ENCODE data around the gene MBD5. TPM values are rescaled to one million over a fixed set of nuclear protein-coding genes. Genes with fewer than 3 reads are reported as not detected.

The MBD5 gene
- total RNA-seq, 1 donor: 25.1 TPM

DNA sequence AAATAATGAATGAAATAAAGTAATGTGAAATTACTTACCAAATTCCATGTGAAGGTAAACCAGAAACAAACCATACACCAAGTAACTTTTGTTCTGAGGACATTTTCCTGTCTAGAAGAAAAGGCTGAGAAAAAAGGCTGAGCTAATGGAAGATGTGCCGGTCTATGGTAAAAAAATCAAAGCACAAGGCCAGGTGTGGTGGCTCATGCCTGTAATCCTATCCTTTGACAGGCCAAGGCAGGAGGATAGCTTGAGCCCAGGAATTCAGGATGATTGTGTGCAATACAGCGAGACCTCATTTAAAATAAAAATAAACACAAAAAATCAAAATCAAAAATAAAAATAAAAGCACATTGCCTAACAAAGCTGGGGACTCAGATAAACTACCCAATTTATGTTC lies 7.0 kb upstream of the MBD5 start:
- Histone ChIP-seq H3K4me3 (ENCODE audit: low read length) (no peak overlapping the region), H3K9me3 (ENCODE audit: low read depth, low read length) (peaks cover 6% of the 10 kb centered on the region), H3K4me1 (ENCODE audit: insufficient read depth, low read length) (no peaks in the 10 kb centered on the region), H3K27me3 (ENCODE audit: insufficient read depth, low read length) (no peaks in the 10 kb centered on the region)

DNA sequence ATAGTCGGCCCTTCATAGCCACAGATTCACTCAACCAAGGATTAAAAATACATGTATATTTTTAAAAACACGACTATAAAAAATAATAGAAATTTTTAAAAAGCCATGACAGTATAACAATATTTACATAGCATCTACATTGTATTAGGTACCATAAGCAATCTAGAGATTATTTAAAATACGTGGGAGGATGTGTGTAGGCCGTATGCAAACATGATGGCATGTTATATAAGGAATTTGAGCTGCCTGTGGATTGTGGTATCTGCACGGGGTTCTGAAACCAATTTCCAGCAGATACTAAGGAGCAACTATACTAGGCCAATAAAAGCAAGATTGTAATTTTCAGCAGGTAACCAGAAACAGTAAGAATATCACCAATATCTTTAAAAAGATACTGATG lies 6.3 kb upstream of the MBD5 start:
- no peak overlapping the region for H3K4me3 ChIP-seq (ENCODE audit: low read length)
- peaks cover 6% of the 10 kb centered on the region for H3K9me3 ChIP-seq (ENCODE audit: low read depth, low read length)

DNA sequence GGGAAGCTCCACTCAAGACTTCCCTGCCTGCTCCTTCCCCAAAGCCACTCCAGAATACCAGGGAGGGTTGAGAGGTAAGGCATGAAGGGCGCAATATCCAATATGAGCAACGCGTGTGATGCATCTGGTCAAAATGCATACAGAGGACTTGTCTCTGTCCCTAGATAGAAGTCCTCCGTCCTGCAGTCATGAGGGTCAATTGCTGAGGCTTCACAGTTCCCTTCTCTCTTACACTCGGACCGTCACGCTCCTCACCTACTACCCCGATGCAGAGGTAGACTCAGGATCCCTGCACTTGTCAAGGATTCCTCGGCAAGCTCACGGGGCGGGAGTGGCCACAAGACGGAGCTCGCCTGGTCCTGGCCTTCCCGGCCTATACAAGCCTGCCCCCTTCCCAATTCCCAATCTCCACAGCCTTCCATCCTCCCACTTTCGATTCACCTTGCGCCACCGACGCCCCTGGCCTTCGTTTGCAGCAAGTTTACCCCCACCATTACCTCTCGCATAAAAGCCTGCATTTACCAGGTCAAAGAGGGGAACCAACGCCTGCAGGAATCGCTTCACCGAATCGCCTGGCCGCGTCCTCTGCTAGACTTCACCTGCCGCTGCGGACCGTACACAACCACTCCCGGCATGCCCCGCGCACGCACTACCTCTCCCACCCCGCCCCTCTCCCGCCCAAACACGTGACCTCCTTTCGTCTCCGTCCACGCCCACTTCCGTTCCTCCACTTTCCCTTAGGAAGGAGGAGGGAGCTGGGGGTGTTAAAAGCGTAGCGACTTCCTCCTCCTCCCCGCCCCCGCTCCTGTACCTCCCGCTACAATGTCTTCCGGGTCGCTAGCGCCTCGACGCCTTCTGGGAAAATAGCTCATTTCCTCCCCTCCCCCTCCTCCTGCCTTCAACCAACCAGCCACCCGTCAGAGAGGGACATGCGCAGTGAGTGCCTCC lies 506 bp upstream of the MBD5 start, which contains the start of gene ORC4:
TSS of gene ORC4 (minus strand) at position 627 of the 948 bp plus-strand sequence. CDS start 44,779 bp downstream, outside the sequence.
- Histone ChIP-seq H3K27me3 (ENCODE audit: insufficient read depth, low read length) (no peaks in the 10 kb centered on the region), H3K9me3 (ENCODE audit: low read depth, low read length) (no peaks in the 10 kb centered on the region), H3K4me3 (ENCODE audit: low read length) (peak within 1 kb of the TSS; percentile 94), H3K4me1 (ENCODE audit: insufficient read depth, low read length) (peaks cover 21% of the 10 kb centered on the region)

More for the DNA sequence above, 6.3 kb upstream of the MBD5 start:
- H3K4me1 ChIP-seq (ENCODE audit: insufficient read depth, low read length): peaks cover 5% of the 10 kb centered on the region
- H3K27me3 ChIP-seq (ENCODE audit: insufficient read depth, low read length): no peaks in the 10 kb centered on the region

- no peaks in the 10 kb centered on the region for H3K27me3 ChIP-seq (ENCODE audit: insufficient read depth, low read length)
- H3K9me3 ChIP-seq (ENCODE audit: low read depth, low read length): no peaks in the 10 kb centered on the region
- H3K4me1 ChIP-seq (ENCODE audit: insufficient read depth, low read length): peaks cover 21% of the 10 kb centered on the region
- H3K4me3 ChIP-seq (ENCODE audit: low read length): peak overlapping the region; percentile 94
Measured at GRCh38 chr2:148021886-148022285, 995 bp downstream of the MBD5 start.

DNA sequence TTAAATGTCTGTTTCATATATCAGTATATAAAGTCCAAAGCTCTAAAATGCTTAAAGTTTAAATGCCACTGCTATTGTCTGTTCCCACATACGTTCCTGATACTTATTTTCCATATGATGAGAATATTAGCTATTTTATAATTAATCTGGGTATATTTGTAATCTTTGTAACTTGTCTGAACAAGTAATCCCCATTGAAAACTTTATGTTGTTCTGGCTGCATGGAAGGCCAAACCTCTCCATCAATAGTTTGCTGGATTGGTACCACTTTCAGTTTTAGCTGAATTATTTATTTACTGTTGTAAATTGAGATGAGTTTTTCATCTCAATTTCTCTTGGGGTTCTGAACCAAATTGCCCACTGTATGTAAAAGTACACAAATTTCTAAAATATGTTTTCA lies 1.5 kb downstream of the MBD5 start:
- Histone ChIP-seq H3K9me3 (ENCODE audit: low read depth, low read length) (no peaks in the 10 kb centered on the region), H3K27me3 (ENCODE audit: insufficient read depth, low read length) (no peaks in the 10 kb centered on the region), H3K4me1 (ENCODE audit: insufficient read depth, low read length) (peaks cover 21% of the 10 kb centered on the region), H3K4me3 (ENCODE audit: low read length) (no peak overlapping the region)

- Histone ChIP-seq H3K4me3 (ENCODE audit: low read length) (no peak overlapping the region), H3K27me3 (ENCODE audit: insufficient read depth, low read length) (no peaks in the 10 kb centered on the region), H3K4me1 (ENCODE audit: insufficient read depth, low read length) (peaks cover 21% of the 10 kb centered on the region), H3K9me3 (ENCODE audit: low read depth, low read length) (no peaks in the 10 kb centered on the region)
Measured at GRCh38 chr2:148022882-148023281, 2.0 kb downstream of the MBD5 start.

GRCh38 chr2:148023861-148024260 lies 3.0 kb downstream of the MBD5 start:
- H3K4me1 ChIP-seq (ENCODE audit: insufficient read depth, low read length): peaks cover 21% of the 10 kb centered on the region
- H3K4me3 ChIP-seq (ENCODE audit: low read length): no peak overlapping the region
- H3K27me3 ChIP-seq (ENCODE audit: insufficient read depth, low read length): no peaks in the 10 kb centered on the region
- no peaks in the 10 kb centered on the region for H3K9me3 ChIP-seq (ENCODE audit: low read depth, low read length)

DNA sequence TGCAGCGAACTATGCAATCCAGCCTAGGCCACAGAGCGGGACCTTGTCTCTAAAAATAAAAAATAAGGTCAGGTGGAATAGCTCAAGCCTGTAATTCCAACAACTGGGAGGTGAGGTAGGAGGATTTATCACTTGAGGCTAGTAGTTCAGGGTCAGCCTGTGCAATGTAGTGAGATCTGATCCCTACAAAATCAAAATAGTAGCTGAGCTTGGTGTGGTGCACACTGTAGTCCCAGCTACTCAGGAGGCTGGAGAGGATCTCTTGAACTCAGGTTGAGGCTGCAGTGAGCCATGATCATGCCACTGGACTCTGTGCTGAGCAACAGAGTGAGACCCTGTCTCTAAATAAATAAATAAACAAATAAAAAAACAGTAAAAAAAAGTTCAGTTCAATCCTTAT lies 5.7 kb downstream of the MBD5 start:
- H3K27me3 ChIP-seq (ENCODE audit: insufficient read depth, low read length): no peaks in the 10 kb centered on the region
- no peak overlapping the region for H3K4me3 ChIP-seq (ENCODE audit: low read length)
- peaks cover 9% of the 10 kb centered on the region for H3K4me1 ChIP-seq (ENCODE audit: insufficient read depth, low read length)
- H3K9me3 ChIP-seq (ENCODE audit: low read depth, low read length): no peaks in the 10 kb centered on the region

GRCh38 chr2:148027822-148028221 lies 6.9 kb downstream of the MBD5 start:
- Histone ChIP-seq H3K27me3 (ENCODE audit: insufficient read depth, low read length) (no peaks in the 10 kb centered on the region), H3K4me1 (ENCODE audit: insufficient read depth, low read length) (no peaks in the 10 kb centered on the region), H3K4me3 (ENCODE audit: low read length) (no peak overlapping the region), H3K9me3 (ENCODE audit: low read depth, low read length) (no peaks in the 10 kb centered on the region)

DNA sequence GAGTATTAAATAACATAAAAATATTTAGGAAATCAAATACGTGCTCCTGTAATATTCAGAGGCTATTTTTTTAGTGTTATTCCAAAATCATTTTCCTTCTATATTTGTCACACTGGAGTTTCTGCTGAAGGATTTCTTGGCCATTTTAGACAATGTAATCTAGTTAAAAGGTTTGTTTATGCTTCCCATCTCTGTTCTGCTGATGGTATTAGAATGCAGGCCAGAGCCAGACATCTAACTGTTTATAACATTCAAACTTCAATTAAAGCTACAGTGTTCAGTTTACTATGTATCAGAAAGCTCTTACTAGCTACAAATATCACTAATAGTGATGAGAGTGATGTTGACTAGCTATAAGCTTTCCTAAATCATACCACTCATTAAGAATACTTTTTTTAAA lies 7.9 kb downstream of the MBD5 start:
- Histone ChIP-seq H3K27me3 (ENCODE audit: insufficient read depth, low read length) (no peaks in the 10 kb centered on the region), H3K9me3 (ENCODE audit: low read depth, low read length) (no peaks in the 10 kb centered on the region)

GRCh38 chr2:148031152-148031551 lies 10.3 kb downstream of the MBD5 start:
- Histone ChIP-seq H3K4me1 (ENCODE audit: insufficient read depth, low read length) (no peaks in the 10 kb centered on the region), H3K27me3 (ENCODE audit: insufficient read depth, low read length) (no peaks in the 10 kb centered on the region), H3K4me3 (ENCODE audit: low read length) (no peak overlapping the region), H3K9me3 (ENCODE audit: low read depth, low read length) (no peaks in the 10 kb centered on the region)

More for the DNA sequence above, 7.9 kb downstream of the MBD5 start:
- H3K4me1 ChIP-seq (ENCODE audit: insufficient read depth, low read length): no peaks in the 10 kb centered on the region
- H3K4me3 ChIP-seq (ENCODE audit: low read length): no peak overlapping the region

- no peaks in the 10 kb centered on the region for H3K9me3 ChIP-seq (ENCODE audit: low read depth, low read length)
- no peaks in the 10 kb centered on the region for H3K4me1 ChIP-seq (ENCODE audit: insufficient read depth, low read length)
- H3K4me3 ChIP-seq (ENCODE audit: low read length): no peak overlapping the region
- H3K27me3 ChIP-seq (ENCODE audit: insufficient read depth, low read length): no peaks in the 10 kb centered on the region
Measured at GRCh38 chr2:148032215-148032614, 11.3 kb downstream of the MBD5 start.

DNA sequence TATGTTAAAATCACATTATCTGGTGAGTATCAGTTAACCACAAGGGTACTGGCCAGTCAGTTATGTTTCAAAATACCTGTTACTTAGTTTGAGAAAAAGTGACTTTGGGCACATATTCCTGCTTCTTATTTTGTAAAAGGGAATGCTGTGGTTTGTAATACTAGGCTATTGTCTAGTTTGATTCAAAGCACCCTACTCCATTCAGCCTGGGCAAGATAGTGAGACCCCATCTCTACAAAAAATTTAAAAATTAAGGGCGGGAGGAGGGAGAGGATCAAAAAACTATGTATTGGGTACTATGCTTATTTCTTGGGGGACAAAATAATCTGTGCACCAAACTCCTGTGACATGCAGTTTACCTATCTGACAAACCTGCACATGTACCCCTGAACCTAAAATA lies 18.9 kb downstream of the MBD5 start:
- Histone ChIP-seq H3K4me1 (ENCODE audit: insufficient read depth, low read length) (no peaks in the 10 kb centered on the region), H3K27me3 (ENCODE audit: insufficient read depth, low read length) (no peaks in the 10 kb centered on the region), H3K4me3 (ENCODE audit: low read length) (no peak overlapping the region), H3K9me3 (ENCODE audit: low read depth, low read length) (no peaks in the 10 kb centered on the region)

- Histone ChIP-seq H3K27me3 (ENCODE audit: insufficient read depth, low read length) (no peaks in the 10 kb centered on the region), H3K4me1 (ENCODE audit: insufficient read depth, low read length) (no peaks in the 10 kb centered on the region), H3K4me3 (ENCODE audit: low read length) (no peak overlapping the region), H3K9me3 (ENCODE audit: low read depth, low read length) (no peaks in the 10 kb centered on the region)
Measured at GRCh38 chr2:148042219-148042618, 21.3 kb downstream of the MBD5 start.

DNA sequence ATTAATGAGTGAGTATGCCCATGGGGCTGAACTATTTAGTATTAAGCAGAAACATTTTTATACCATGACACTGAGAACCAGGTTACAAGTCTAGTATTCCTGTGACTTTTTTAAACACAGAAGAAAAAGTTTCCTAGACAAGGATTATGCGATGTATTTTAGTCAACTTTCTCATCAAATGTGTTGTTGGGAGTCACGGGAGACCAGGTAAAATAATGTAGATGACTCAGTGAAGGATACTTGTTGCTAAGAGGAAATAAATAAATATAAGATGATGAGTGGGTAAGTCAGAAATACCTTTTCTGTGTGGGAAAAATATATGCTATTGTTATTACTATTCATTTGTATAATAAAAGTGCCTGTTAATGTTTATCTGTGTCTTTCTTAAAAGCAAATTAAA lies 23.4 kb downstream of the MBD5 start:
- Histone ChIP-seq H3K4me3 (ENCODE audit: low read length) (no peak overlapping the region), H3K4me1 (ENCODE audit: insufficient read depth, low read length) (peaks cover 6% of the 10 kb centered on the region), H3K9me3 (ENCODE audit: low read depth, low read length) (no peaks in the 10 kb centered on the region), H3K27me3 (ENCODE audit: insufficient read depth, low read length) (no peaks in the 10 kb centered on the region)

DNA sequence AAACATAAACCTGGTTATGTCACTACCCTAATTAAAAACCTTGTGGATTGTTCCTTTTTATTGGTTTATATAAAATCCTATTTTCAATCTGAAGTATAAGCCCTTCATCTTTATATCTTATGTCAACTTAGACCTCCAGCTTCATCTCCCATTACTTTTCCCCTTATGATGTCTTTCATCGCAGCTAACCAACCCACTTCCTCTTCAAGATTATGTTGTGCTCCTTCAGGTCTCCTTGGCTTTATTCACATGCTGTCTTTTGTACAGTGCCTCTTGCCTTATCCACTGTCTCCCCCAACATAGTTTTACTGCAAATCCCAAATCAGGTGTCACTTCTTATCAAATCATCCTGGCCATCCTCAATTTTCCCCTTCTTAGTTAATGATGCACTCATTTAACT lies 25.9 kb downstream of the MBD5 start:
- Histone ChIP-seq H3K27me3 (ENCODE audit: insufficient read depth, low read length) (no peaks in the 10 kb centered on the region), H3K4me1 (ENCODE audit: insufficient read depth, low read length) (peaks cover 6% of the 10 kb centered on the region), H3K9me3 (ENCODE audit: low read depth, low read length) (no peaks in the 10 kb centered on the region), H3K4me3 (ENCODE audit: low read length) (no peak overlapping the region)

All from mononuclear cell (primary cell).